Activated CD8-positive, alpha-beta memory T cell treated with anti-CD3 and anti-CD28 coated beads, Interleukin-2, amount 50 U/mL, for 48 hours (primary cell): ENCODE measurements around the gene DENND10.
"Not testable (repeated sequence)": the region's sequence is repeated elsewhere in the genome, so short reads cannot be mapped to it uniquely, and the experiment has no call there.

ENCODE experiments used
- DNase-seq: peaks from one replicate; pipeline ENCODE4 v3.0.0-alpha.2; 2020

DENND10 gene

DNA sequence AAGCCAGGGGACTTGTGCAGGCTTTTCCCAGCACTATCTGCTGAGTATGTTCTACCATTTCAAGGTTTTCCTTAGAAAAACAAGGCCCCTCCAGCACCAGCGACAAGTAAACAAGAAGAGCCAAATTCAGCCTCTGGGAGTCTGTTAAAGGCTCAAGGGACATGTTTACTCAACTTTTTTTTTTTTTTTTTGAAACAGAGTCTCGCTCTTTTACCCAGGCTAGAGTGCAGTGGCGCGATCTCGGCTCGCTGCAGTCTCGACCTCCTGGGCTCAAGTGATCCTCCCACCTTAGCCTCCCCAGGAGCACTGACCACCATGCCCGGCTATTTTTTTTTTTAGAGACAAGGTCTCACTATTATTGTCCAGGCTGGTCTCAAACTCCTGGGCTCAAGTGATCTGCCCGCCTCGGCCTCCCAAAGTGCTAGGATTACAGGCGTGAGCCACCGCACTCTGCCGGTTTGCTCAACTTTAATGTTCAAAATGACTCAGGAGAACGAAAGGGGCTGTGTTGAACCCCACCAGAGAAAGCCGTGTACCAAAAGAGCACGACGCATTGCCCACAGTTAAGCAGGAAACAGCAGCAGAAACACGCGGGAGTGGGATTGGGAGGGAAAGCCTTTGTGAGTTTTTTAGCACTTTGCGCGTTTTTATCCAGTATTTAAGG lies 73.9 kb downstream of the DENND10 start:
- peak; percentile 76 for DNase-seq

DNA sequence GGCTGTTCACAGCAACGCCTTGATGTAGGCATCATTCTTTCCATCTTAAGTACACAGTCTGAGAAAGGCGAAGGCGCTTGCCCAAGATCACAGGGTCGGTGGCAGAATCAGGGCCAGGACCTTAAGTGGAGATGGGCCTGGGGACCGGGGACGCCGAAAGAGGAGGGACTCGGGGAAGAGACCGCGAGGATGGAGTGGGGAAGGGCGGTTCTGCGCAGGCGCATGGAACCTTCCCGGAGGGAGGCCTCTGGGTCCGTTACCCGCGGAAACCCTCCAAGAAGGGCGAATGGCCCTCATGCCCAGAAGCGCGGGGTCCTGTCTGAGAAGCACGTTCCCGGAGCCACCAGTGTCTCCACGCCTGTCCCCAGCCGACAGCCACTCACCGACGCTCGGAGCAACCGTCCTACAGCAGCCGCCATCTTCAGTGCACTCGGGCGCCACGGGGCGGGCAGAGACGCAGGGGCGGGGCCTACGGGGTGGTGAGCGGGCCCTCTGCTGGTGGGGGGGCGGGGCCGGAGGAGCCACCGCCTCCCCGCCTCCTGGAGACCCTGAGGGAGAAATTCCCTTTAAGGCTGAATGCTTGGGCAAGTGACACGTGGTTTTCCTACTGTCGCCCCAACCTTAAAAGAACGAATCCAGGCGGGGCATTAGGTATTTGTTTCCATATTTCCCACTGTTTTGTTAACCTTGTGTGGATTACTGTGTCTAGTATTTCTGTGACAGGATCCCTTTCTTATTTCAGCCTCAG lies 74.6 kb downstream of the DENND10 start, which contains the start of gene PRDX3:
PRDX3 (minus strand) TSS at position 441 of the 748 bp plus-strand sequence; CDS start at position 419, 22 bp downstream.
- peak; percentile 96 for DNase-seq

GRCh38 chr10:119180850-119181400 lies 77.0 kb downstream of the DENND10 start:
- not testable (repeated sequence) for DNase-seq

- no peak for DNase-seq
Observed at GRCh38 chr10:119183664-119184412, 79.9 kb downstream of the DENND10 start.
